Neural crest cell (in vitro differentiated cells): ENCODE measurements around the gene CFAP221. TPM values are rescaled to one million over a fixed set of nuclear protein-coding genes. Genes with fewer than 3 reads are reported as not detected.

Source experiments
- DNase-seq: peaks from one replicate; pipeline ENCODE4 v3.0.0; 2021; ENCODE audit warnings: low read depth, mixed read lengths, low spot score
- H3K27ac Mint-ChIP-seq: one replicate; pipeline ENCODE4 v1.8.0; 2021; ENCODE audit warnings: mild to moderate bottlenecking, mixed read lengths; ENCODE audit not compliant: unreplicated experiment
- H3K27me3 Mint-ChIP-seq: 2 replicates; pipeline ENCODE4 v1.8.0; 2021; ENCODE audit warnings: low read depth, mild to moderate bottlenecking, mixed read lengths
- H3K36me3 Mint-ChIP-seq: 2 replicates; pipeline ENCODE4 v1.8.0; 2021; ENCODE audit warnings: low read depth, mild to moderate bottlenecking, mixed read lengths
- H3K4me1 Mint-ChIP-seq: 2 replicates; pipeline ENCODE4 v1.8.0; 2021; ENCODE audit warnings: mixed read lengths
- H3K4me3 Mint-ChIP-seq: one replicate; pipeline ENCODE4 v1.8.0; 2021; ENCODE audit warnings: mild to moderate bottlenecking, mixed read lengths
- H3K9me3 Mint-ChIP-seq: 2 replicates; pipeline ENCODE4 v1.8.0; 2021; ENCODE audit warnings: mixed read lengths
- CTCF ChIP-seq: fragments of 200-600 bp; sonication (generic); conservative IDR thresholded peaks from 2 replicates; pipeline ENCODE4 v1.5.0; 2021; ENCODE audit warnings: antibody characterized with exemption, mild to moderate bottlenecking
- total RNA-seq: library from RNA; stranded (reverse); gene quantifications from 2 replicates; pipeline ENCODE4 v1.2.1, GENCODE V29; 2021

The CFAP221 gene
- total RNA-seq, 1 donor from 2014 or later, result 2.0 TPM

DNA sequence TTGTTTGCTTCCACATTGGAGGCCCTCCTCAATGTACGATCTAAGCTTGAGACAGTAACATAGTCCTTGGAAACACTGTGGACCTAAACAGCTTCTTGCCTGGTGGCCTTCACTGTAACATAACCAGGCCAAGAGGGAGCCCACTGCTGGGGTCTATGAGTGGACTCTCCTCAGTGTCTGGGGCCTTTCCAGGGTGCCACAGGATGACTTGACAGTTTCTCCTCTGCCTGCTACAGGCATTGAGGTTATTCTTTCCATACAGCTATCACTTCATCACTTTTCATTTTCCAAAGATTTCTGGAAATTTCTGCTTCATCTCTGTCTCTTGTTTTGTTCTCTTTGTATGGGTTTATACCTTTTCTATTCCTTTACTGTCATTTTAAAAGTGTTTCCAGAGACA lies 31.3 kb upstream of the CFAP221 start:
- H3K4me3 Mint-ChIP-seq, result no peak overlapping the region

DNA sequence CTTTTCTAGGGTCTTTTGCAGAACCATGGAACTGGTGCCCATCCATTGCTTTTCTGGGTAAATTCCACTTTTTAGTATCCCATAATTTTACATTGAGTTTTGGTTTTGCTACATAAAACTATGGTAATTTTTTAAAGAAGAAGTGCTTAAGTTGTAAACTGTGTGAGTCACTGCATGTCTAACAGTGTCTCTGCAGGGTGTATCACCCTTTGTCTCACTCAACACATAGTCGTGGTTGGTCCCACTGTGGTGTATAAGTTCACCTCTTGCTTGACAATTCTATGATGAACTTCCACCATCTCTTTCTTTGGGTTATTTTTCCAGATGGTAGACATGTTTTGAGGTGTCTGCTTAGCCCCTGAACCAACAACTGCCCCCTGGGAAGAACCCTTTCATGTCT lies 30.4 kb upstream of the CFAP221 start:
- Mint-ChIP-seq H3K4me3 (no peak overlapping the region), H3K4me1 (no peaks in the 10 kb centered on the region), H3K9me3 (peaks cover 9% of the 10 kb centered on the region), H3K36me3 (peaks cover 3% of the 10 kb centered on the region), H3K27me3 (peaks cover 59% of the 10 kb centered on the region), H3K27ac (no peak overlapping the region)
- no peak for TF ChIP-seq CTCF
- no peak for DNase-seq

More for the DNA sequence above, 31.3 kb upstream of the CFAP221 start:
- H3K27ac Mint-ChIP-seq, result no peak overlapping the region
- TF ChIP-seq CTCF, result no peak
- no peaks in the 10 kb centered on the region for H3K4me1 Mint-ChIP-seq
- peaks cover 52% of the 10 kb centered on the region for H3K27me3 Mint-ChIP-seq
- H3K36me3 Mint-ChIP-seq, result peaks cover under 1% of the 10 kb centered on the region
- no peak for DNase-seq
- H3K9me3 Mint-ChIP-seq, result peaks cover 7% of the 10 kb centered on the region

DNA sequence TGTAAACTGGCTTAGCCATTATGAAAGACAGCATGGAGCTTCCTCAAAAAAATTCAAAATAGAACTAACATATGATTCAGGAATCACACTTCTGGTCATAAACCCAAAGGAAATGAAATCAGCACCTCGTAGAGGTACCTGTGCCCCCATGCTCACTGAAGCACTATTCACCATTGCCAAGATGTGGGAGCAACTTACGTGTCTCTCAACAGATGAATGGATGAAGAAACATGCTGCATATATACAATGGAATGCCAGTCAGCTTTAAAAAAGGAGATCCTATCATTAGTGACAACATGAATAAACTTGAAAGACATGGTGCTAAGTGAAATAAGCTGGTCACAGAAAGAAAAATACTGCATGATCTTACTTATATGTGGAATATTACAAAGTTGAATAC lies 28.1 kb upstream of the CFAP221 start:
- Mint-ChIP-seq H3K4me1 (no peaks in the 10 kb centered on the region), H3K27ac (no peak overlapping the region), H3K36me3 (peaks cover 3% of the 10 kb centered on the region), H3K4me3 (no peak overlapping the region), H3K27me3 (peaks cover 59% of the 10 kb centered on the region), H3K9me3 (peaks cover 9% of the 10 kb centered on the region)
- no peak for DNase-seq
- TF ChIP-seq CTCF, result no peak

GRCh38 chr2:119517433-119517832 lies 26.8 kb upstream of the CFAP221 start:
- Mint-ChIP-seq H3K27me3 (peaks cover 64% of the 10 kb centered on the region), H3K4me3 (no peak overlapping the region), H3K4me1 (no peaks in the 10 kb centered on the region), H3K27ac (no peak overlapping the region), H3K36me3 (peaks cover 3% of the 10 kb centered on the region), H3K9me3 (peaks cover 9% of the 10 kb centered on the region)
- peak; percentile 70 for TF ChIP-seq CTCF
- DNase-seq, result peak; percentile 60

DNA sequence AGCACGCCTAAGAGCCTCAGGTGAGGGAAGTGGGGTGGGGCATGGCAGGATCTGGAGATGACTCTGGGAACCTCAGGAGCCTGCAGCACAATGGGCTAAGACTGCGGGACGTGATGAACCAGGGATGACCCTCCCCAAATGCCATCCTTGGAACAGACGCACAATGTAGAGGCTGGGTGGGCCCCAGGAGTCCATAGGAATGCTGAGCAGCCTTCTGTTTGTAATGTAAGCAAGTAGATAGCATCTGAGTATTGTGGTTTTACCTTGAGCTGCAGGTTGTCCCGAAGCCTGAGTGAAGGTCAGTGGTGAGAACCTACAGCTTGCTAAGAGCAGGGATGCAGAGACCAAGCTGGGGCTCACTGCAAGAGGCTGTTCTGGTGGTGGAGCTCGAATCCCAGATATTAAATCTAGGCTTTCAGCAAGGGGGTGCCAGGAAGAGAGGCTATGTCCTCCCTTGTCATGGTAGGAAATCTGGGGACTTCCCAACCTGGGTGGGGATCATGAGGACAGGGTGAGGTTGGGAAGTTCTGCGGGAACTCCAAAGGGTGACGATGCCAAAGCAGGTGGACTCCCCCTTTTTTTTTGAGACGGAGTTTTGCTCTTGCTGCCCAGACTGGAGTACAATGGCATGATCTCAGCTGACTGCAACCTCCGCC lies 25.7 kb upstream of the CFAP221 start:
- Mint-ChIP-seq H3K27ac (no peak overlapping the region), H3K27me3 (peaks cover 71% of the 10 kb centered on the region), H3K36me3 (peaks cover 3% of the 10 kb centered on the region), H3K4me1 (peaks cover 1% of the 10 kb centered on the region), H3K9me3 (peaks cover 9% of the 10 kb centered on the region), H3K4me3 (no peak overlapping the region)
- no peak for DNase-seq
- TF ChIP-seq CTCF, result no peak
